A375 (cell line): ENCODE results near the gene OPRL1. TPM values are rescaled to one million over a fixed set of nuclear protein-coding genes. Genes with fewer than 3 reads are reported as not detected.

Source experiments
- small RNA-seq: library from RNA; depleted of rRNA; stranded (forward); fragments of <200 nt; gene quantifications from one replicate; pipeline ENCODE3, GENCODE V24; 2014
- total RNA-seq: library from RNA; depleted of rRNA; stranded (reverse); fragments of >200 nt; shearing (Covaris generic); gene quantifications from 2 replicates; pipeline ENCODE4 v1.2.3, GENCODE V29; 2014; rRNA removed

The OPRL1 gene
- 0.34 and 0.41 TPM in 2 replicates for total RNA-seq

DNA sequence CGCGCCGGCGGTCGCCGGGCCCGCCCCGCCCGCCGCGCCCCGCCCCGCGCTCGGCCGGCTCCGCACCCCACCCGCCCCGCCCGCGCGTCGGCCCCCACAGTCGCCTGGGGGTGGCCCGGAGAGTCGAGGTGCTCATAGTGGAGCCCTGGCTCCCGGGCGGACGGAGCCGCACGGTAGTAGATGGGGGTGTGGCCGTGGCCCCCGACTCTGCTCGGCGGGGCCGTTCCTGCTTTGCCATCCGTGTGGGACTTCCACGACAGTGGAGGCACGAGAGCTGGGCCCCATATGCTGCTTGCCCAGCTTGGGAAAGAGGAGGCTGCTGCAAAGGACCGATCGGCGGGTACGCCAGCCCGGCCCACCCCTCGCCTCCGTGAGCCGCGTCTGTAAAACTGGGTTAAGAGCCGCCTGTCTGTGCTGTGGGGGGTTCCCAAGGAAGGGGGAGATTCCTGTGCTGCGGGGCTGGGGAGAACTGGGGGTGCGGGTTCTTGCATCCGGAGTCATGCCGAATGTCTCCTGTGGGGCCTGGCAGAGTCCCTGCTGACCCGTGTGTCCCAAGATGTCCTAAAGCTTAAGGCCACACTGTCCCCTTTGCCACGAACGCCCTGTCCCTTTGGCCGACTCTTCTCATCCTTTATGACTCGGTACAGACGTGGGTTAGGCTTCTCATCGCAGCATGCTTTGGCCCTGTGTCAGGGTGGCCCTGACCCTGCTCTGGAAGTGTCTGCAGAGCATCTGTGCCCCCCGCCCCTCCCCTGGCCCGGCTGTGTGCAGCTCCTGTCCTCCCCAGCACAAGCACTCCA lies at the start of gene OPRL1:
Gene OPRL1, plus strand, starts transcription at position 70 of the 800 bp plus-strand sequence. CDS start 12,639 bp downstream, outside the sequence.

DNA sequence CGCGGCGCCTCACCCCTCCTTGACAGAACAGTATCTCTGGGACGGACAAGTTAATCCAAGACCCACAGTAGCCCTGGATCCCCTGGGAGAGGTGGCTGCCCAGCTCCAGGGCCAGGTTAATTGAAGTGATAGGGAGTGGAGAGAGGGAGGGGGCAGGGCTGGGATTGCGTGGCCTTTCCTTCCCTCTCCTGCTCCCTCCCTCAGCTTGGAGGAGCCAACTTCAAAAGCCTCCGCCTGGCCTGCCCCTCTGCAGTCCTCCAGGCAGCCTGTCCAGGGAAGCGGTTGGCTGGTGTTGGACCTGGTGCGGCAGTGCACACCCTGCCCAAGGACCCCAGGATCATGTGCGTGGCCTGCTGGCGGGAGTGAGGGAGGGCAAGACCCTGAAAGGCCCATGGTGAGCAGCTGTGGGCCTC lies 43.9 kb upstream of the OPRL1 start, which contains the start of gene C20orf204:
Gene C20orf204, plus strand, starts transcription at position 250 of the 413 bp plus-strand sequence. Its CDS starts 142 bp downstream, at position 392.

DNA sequence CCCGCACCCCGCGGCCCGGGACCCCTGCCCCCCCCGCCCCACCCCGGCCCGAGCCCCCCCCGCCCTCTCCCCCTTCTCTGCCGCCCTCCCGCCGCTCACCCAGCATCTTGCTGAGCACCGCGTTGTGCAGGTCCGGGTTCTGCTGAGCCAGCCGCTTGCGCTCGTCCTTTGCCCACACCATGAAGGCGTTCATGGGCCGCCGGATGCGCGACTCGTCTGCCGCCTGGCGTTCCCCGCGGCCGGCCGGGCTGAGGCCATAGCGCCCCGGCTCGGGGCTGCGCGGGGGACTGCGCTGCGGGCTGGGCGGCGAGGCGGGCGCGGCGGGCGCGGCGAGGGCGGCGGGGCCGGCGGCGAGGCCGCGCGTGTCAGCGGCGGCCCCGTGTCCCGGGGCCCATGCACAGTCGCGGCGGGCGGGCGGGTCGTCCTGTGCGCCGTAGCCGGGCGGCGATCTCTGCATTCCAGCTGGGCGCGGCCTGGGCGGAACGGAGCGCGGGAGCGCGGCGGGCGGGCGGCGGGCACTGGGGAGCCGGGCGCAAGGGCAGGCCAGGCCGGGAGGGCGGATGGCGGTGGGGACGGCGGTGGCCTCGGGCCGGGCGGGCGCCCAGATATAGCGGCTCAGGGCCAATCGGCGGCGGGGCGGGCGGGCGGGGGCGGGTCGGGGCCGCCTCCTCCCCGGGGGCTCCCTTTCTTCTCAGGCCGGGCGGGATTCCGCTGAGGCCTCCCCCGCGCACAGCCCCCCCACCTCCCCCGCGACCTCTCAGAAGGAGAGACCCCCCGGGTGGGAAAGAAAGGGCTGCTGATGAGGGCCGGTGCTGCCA lies 30.6 kb upstream of the OPRL1 start, which contains the start of gene SOX18:
Gene SOX18, minus strand, starts transcription at position 580 of the 818 bp plus-strand sequence. Its CDS starts 123 bp downstream, at position 457.

DNA sequence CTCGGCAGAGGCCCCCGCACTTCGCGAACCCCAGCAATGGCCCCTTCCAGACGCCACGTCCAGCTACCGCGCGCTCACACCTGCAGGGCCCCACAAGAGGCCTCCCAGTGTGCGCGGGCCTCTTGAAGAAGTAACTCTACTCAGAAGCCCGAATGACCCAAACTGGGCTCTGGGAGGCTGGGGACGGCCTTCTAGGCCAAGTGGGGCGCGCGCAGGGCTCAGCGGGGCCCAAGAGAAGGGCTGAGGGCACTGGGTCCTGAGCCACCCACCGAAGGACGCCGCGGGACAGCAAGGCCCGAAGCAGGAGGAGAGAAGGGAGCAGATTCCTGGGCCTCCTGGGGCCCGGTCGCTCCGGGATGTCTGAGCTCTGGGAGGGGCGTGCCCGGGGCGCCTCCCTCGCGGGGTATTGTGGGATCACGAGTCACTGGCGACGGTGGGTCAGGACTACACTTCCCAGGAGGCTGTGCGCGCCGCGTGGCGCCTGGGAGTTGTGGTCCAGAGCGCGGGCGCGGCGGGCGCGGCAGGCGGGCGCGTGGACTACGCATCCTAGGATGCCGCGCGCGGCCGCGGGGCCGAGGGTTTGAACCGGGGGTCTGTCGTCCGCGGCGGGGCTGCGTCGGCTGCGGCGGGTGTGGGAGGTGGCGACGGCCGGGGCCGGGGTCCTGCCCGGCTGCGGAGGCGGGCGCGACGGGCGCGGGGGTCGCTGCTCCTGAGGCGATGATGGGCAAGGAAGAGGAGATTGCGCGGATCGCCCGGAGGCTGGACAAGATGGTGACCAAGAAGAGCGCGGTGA lies 17.1 kb upstream of the OPRL1 start, which contains the start of gene TCEA2:
Gene TCEA2, plus strand, starts transcription at position 603 of the 793 bp plus-strand sequence. Its CDS starts 115 bp downstream, at position 718.

DNA sequence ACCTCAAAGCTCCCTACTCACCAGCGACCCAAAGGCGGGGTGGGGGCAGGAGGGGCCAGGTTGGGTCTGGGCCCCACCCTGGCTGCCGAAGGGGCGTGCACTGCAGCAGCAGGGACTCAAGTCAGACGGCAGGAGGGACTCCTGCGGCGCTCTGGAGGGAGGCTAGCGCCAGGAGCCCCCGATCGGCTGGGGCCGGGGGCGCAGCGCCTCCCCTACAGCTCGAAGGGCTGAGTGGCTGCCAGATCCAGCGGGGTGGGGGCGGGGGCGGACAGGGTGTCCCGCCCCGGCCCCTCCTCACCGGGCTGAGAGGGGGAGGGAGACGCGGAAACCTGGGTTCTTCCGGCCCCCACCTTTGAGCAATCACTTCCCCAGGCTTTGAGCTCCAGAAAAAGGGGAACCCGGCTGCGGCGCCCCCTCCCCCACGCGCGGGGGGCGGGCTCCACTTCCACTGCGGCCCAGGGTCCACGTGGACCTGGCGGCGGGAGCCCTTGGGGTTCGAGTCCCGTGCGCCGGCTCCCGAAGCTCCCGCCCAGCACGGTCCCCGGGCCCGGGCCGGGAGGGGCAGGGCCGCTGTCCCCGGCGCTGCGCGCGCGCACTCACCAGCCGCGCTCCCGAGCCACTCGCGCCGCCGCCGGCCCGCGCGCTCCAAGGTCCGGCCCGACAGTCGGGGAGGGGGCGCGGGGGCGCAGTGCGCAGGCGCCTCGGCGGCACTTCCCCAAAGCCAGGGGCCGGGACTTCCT lies 439 bp upstream of the OPRL1 start, which contains the start of gene RGS19:
Gene RGS19, minus strand, starts transcription at position 246 of the 740 bp plus-strand sequence. CDS start 2,632 bp downstream, outside the sequence.

DNA sequence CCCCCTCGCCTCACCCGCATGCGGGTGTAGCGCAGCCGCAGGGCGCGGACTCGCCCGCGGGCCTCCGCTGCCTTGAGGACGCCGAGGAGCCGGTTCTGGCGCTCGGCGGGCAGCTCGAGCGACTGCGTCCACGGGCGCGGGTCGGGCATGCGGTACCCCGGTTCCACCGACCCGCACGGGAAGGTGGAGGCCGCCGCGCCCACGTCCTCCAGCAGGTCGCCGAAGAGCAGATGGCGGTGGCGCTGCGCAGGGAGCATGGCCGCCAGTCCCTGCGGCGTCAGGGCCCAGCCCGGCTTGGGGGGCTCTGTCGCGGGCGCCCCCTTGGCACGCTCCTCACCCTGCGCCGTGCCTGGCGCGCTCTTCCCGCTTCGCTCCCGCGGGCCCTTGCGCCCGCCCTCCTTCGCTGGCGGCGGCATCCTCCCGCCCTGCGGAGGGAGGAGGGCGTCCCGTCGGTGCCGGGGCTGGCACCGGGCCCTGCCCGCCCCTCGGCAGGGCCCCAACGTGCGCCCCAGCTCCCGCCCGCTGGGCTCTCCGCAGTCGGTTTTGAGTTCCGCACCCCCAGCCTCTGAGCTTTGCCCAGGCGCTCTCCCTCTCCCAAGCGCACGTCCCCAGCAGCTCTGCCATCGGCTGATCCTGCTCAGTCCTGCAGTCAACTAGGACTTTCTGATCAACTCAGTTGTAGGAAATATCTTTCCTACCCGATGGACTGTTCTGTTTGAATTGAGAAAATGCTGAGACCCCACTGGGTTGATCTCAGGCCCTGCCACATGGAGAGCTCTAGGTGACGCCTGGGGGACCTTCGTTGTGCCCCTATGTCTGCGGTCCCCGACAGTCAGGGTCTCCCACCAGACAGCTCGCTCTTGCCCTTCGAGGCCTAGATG lies 4.2 kb downstream of the OPRL1 start, which contains the start of gene LKAAEAR1:
Gene LKAAEAR1, minus strand, starts transcription at position 595 of the 881 bp plus-strand sequence. Its CDS starts 179 bp downstream, at position 416.

DNA sequence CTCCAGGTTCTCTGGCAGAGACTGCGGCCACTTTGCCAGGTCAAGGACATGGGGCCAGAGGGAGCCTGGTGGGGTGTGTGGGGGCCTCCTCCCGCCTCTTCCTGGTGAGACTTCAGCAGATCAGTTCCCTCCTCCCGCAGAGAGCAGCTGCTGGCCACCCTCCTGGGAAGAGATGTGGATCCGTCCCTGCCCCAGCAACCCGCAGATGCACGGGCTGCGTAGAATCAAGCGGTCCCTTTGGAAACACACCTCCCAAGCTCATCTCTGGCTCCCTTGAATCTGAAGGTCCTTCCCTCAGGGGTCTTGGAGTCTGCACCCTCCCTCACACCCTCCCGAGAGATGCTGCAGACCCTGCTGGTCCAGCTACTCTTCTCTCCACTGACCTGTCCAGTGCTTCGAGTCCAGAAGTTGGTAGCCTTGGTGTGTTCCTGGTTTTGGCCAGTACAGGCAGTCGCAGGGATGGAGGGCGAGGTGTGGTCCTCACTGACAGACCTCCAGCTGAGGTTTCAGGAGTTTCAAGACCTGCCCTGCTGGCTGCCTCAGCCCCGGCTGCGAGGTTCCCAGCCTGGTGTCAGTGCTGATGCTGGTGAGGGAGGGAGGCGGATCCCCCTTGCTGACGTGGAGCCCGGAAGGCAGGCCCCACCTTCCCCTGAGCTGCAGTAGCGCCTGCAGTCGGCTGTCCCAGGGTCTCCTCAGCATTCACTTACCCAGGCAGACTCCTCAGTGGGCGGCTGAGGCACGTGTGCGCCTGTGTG lies 27.3 kb downstream of the OPRL1 start, which contains the start of gene NPBWR2:
Gene NPBWR2, minus strand, starts transcription at position 585 of the 755 bp plus-strand sequence. CDS start 734 bp downstream, outside the sequence.

Small RNA genes within 50 kb of the gene (small RNA-seq; reads per million reads assigned to genes)
- gene AL355803.1 (not detected), gene MIR6813 (not detected)

Other genes with a start within 250 kb of the OPRL1 start
- gene ZBTB46, start 248.8 kb upstream of the OPRL1 start, total RNA-seq = 1.4 and 1.9 TPM in 2 replicates
- not detected in 2 replicates for gene ABHD16B, start 218.6 kb upstream of the OPRL1 start, total RNA-seq
- 92.3 and 97.2 TPM in 2 replicates for gene TPD52L2, start 214.8 kb upstream of the OPRL1 start, total RNA-seq
- 38.0 and 38.7 TPM in 2 replicates for gene DNAJC5, start 185.0 kb upstream of the OPRL1 start, total RNA-seq
- 36.6 and 41.2 TPM in 2 replicates for gene UCKL1, start 123.7 kb upstream of the OPRL1 start, total RNA-seq
- 20.1 and 22.8 TPM in 2 replicates for gene ZNF512B, start 110.2 kb upstream of the OPRL1 start, total RNA-seq
- 1.7 and 1.9 TPM in 2 replicates for gene SAMD10, start 100.4 kb upstream of the OPRL1 start, total RNA-seq
- gene PRPF6, start 99.0 kb upstream of the OPRL1 start, total RNA-seq = 99.3 and 101 TPM in 2 replicates
- gene C20orf204, start 43.9 kb upstream of the OPRL1 start, total RNA-seq = 1.8 and 2.1 TPM in 2 replicates
- gene SOX18, start 30.4 kb upstream of the OPRL1 start, total RNA-seq = 0.72 and 1.2 TPM in 2 replicates
- gene TCEA2, start 16.9 kb upstream of the OPRL1 start, total RNA-seq = 47.0 and 53.8 TPM in 2 replicates
- 28.6 and 30.1 TPM in 2 replicates for gene RGS19, start 564 bp upstream of the OPRL1 start, total RNA-seq
- 0.94 and 0.98 TPM in 2 replicates for gene LKAAEAR1, start 4.3 kb downstream of the OPRL1 start, total RNA-seq
- not detected in 2 replicates for gene NPBWR2, start 27.5 kb downstream of the OPRL1 start, total RNA-seq
- 0.80 and 1.1 TPM in 2 replicates for gene MYT1, start 84.4 kb downstream of the OPRL1 start, total RNA-seq
- 117 and 120 TPM in 2 replicates for gene PCMTD2, start 175.7 kb downstream of the OPRL1 start, total RNA-seq